Lower leg skin (tissue), 4 donors: ENCODE measurements around the gene GSX1. TPM values are rescaled to one million over a fixed set of nuclear protein-coding genes. Genes with fewer than 3 reads are reported as not detected.

Source experiments
- DNase-seq, 2 donors: peaks; one replicate each; pipeline ENCODE4 v3.0.0-alpha.2; 2019; ENCODE audit warnings: low spot score in 2 of 2
- H3K4me3 ChIP-seq: fragments of 200-600 bp; sonication (generic); 2 replicates; pipeline ENCODE4 v1.5.1; 2017; ENCODE audit warnings: mild to moderate bottlenecking, low read depth; ENCODE audit not compliant: poor library complexity, severe bottlenecking
- CTCF ChIP-seq, 3 donors: fragments of 450-650 bp; IDR thresholded peaks; one replicate each; pipeline ENCODE4 v1.5.1; 2016; ENCODE audit warnings: antibody characterized with exemption in 3 of 3, mild to moderate bottlenecking in 3 of 3, moderate library complexity in 2 of 3
- POLR2A ChIP-seq, 2 donors: fragments of 450-650 bp; IDR thresholded peaks; one replicate each; pipeline ENCODE4 v1.6.1; 2016 to 2017; ENCODE audit warnings: antibody characterized with exemption in 2 of 2, mild to moderate bottlenecking in 1 of 2, moderate library complexity in 1 of 2
- WGBS, 2 donors: methylation state at CpG; one replicate each; pipeline ENCODE4 v1.1.5; 2018; 5-methylcytosine and 5-hydroxymethylcytosine counted together
- intact Hi-C: fragments of 100-400 bp; cut with DNase I; formaldehyde crosslinking; loops from one replicate; pipeline ENCODE4 v1.15.0; 2023; ENCODE audit warnings: low total_unique reads
- total RNA-seq, 4 donors: library from RNA; depleted of rRNA; stranded (reverse); fragments of >200 nt; gene quantifications; one replicate each; pipeline ENCODE4 v1.1.0, GENCODE V29; 2016

GSX1 gene
- total RNA-seq, 4 donors from 2014 or later = not detected

- intact Hi-C loops = loop anchor here (10.0 kb wide), 1 partner anchor 152 kb away; no protein-coding TSS in a partner anchor
- no peak overlapping the region for H3K4me3 ChIP-seq
- DNase-seq = peak in 1 of 2 donors; percentile 20
- 2 to 4% methylated on average over 17 of the region's 17 CpGs for WGBS, 2 donors
- TF ChIP-seq POLR2A (IDR thresholded peaks at IDR 0.05) (no peak), CTCF (IDR thresholded peaks at IDR 0.05) (no peak)
Observed at GRCh38 chr13:27822258-27822872, 30.1 kb downstream of the GSX1 start.

GRCh38 chr13:27822873-27823311 is 30.6 kb downstream of the GSX1 start:
- WGBS, 2 donors = 2% methylated on average over 18 of the region's 18 CpGs
- intact Hi-C loops = loop anchor here (10.0 kb wide), 1 partner anchor 152 kb away; no protein-coding TSS in a partner anchor
- H3K4me3 ChIP-seq = no peak overlapping the region
- TF ChIP-seq POLR2A (IDR thresholded peaks at IDR 0.05) = no peak
- no peak for TF ChIP-seq CTCF (IDR thresholded peaks at IDR 0.05)
- peak in 1 of 2 donors; percentile 50 for DNase-seq

- TF ChIP-seq POLR2A (IDR thresholded peaks at IDR 0.05) = no peak
- TF ChIP-seq CTCF (IDR thresholded peaks at IDR 0.05) = no peak
- no peak overlapping the region for H3K4me3 ChIP-seq
- WGBS, 2 donors = 3 to 4% methylated on average over 3 of the region's 3 CpGs
- intact Hi-C loops = loop anchor here (10.0 kb wide), 1 partner anchor 151 kb away; no protein-coding TSS in a partner anchor
- DNase-seq = no peak
Observed at GRCh38 chr13:27824121-27824520, 31.8 kb downstream of the GSX1 start.

GRCh38 chr13:27825072-27825471 is 32.8 kb downstream of the GSX1 start:
- TF ChIP-seq CTCF (IDR thresholded peaks at IDR 0.05) (no peak), POLR2A (IDR thresholded peaks at IDR 0.05) (no peak)
- intact Hi-C loops = loop anchor here (5.0 to 10.0 kb wide), 2 partner anchors 150 to 293 kb away; no protein-coding TSS in a partner anchor
- WGBS, 2 donors = 19 to 29% methylated on average over 5 of the region's 5 CpGs
- no peak overlapping the region for H3K4me3 ChIP-seq
- DNase-seq = peak in 1 of 2 donors; percentile 45

GRCh38 chr13:27826379-27827353 is 34.4 kb downstream of the GSX1 start:
- peak; percentile 73 to 96 for DNase-seq
- TF ChIP-seq CTCF (IDR thresholded peaks at IDR 0.05) = peak in 2 of 3 donors; percentile 74 to 84
- no peak for TF ChIP-seq POLR2A (IDR thresholded peaks at IDR 0.05)
- intact Hi-C loops = loop anchor here (2.0 to 10.0 kb wide), 3 partner anchors 148 to 450 kb away; no protein-coding TSS in a partner anchor
- H3K4me3 ChIP-seq = no peak overlapping the region
- 8 to 10% methylated on average over 30 of the region's 30 CpGs for WGBS, 2 donors
